ENCODE data around the gene BHLHA15.

The BHLHA15 gene

GRCh38 chr7:98225913-98226614 lies 14.8 kb downstream of the BHLHA15 start:
- H3K9me3 ChIP-seq (ENCODE audit: control insufficient read depth, insufficient read depth, low read depth, low read length): no peaks in the 10 kb centered on the region
- H3K4me3 ChIP-seq (ENCODE audit: low read depth, low read length): no peak overlapping the region
- no peak overlapping the region for H3K27ac ChIP-seq (ENCODE audit: extremely low read depth, low read depth, low read length)
- H3K4me1 ChIP-seq (ENCODE audit: control insufficient read depth, insufficient read depth, low read length): no peaks in the 10 kb centered on the region
- ChIA-PET CTCF (no interaction called here), POLR2A (no interaction called here)
- no peak for TF ChIP-seq ZSCAN5A (tag by site-specific recombination; IDR thresholded peaks at IDR 0.05)
- TF ChIP-seq ZNF292 (tag by site-specific recombination; IDR thresholded peaks at IDR 0.05; ENCODE audit: borderline replicate concordance, low read depth): no peak
- no peak for TF ChIP-seq CTCF (tag by site-specific recombination; IDR thresholded peaks at IDR 0.05)
- no peak for TF ChIP-seq ZNF175 (tag by site-specific recombination; IDR thresholded peaks at IDR 0.05)
- peaks cover 3 to 10% of the 10 kb centered on the region in 2 experiments; a peak in 2 of 3 replicates for H3K36me3 ChIP-seq (ENCODE audit: control insufficient read depth in 2 of 2, insufficient read depth in 1 of 2, low read length in 2 of 2)

- Histone ChIP-seq H3K9me3 (ENCODE audit: control insufficient read depth, insufficient read depth, low read depth, low read length) (no peaks in the 10 kb centered on the region), H3K4me1 (ENCODE audit: control insufficient read depth, insufficient read depth, low read length) (no peaks in the 10 kb centered on the region), H3K36me3 (ENCODE audit: control insufficient read depth in 2 of 2, insufficient read depth in 1 of 2, low read length in 2 of 2) (peaks cover 3 to 4% of the 10 kb centered on the region in 2 experiments; a peak in 2 of 3 replicates), H3K4me3 (ENCODE audit: low read depth, low read length) (no peak overlapping the region), H3K27ac (ENCODE audit: extremely low read depth, low read depth, low read length) (no peak overlapping the region)
- ChIA-PET POLR2A (no interaction called here), CTCF (interaction anchor here (0.7 kb wide), 1 partner anchor 14 kb away, joined by 3 read pairs; no protein-coding TSS in a partner anchor)
- TF ChIP-seq OSR2 (tag by site-specific recombination; IDR thresholded peaks at IDR 0.05) (no peak), ZBTB20 (tag by site-specific recombination; IDR thresholded peaks at IDR 0.05) (no peak), REPIN1 (tag by site-specific recombination; IDR thresholded peaks at IDR 0.05; ENCODE audit: low read depth) (no peak), ZNF654 (tag by site-specific recombination; IDR thresholded peaks at IDR 0.05; ENCODE audit: low read depth) (no peak), SALL2 (tag by site-specific recombination; IDR thresholded peaks at IDR 0.05; ENCODE audit: borderline replicate concordance) (no peak), GLIS1 (tag by site-specific recombination; IDR thresholded peaks at IDR 0.05) (no peak), ZNF248 (tag by site-specific recombination; IDR thresholded peaks at IDR 0.05) (no peak), CTCF (tag by site-specific recombination; IDR thresholded peaks at IDR 0.05) (no peak), EGR2 (tag by site-specific recombination; IDR thresholded peaks at IDR 0.05; ENCODE audit: low read depth) (no peak), ZNF146 (tag by site-specific recombination; IDR thresholded peaks at IDR 0.05) (no peak), ZNF777 (tag by site-specific recombination; IDR thresholded peaks at IDR 0.05; ENCODE audit: borderline replicate concordance) (no peak), REST (tag by site-specific recombination; IDR thresholded peaks at IDR 0.05) (no peak)
These were observed 16.7 kb downstream of the BHLHA15 start for GRCh38 chr7:98227939-98228338.

All from HEK293 (cell line).